NCI-H2081 (cell line): Measurements from ENCODE around the gene TBC1D9B.

Experiments used
- DNase-seq, 2 experiments: peaks; one replicate each; lab custom pipeline; 2025; lab: John Stamatoyannopoulos, UW

Gene TBC1D9B

GRCh38 chr5:179907556-179908324 lies at the start of gene TBC1D9B:
TSS of gene TBC1D9B (minus strand) at chr5:179907897. CDS start at chr5:179907821, 76 bp downstream.
- DNase-seq, result peak; percentile 57 to 60

- DNase-seq, result no peak
These were observed 47.9 kb upstream of the TBC1D9B start for GRCh38 chr5:179955630-179956029.

GRCh38 chr5:179955062-179955461 lies 47.4 kb upstream of the TBC1D9B start:
- no peak for DNase-seq

GRCh38 chr5:179954434-179954833 lies 46.7 kb upstream of the TBC1D9B start:
- no peak for DNase-seq

- DNase-seq, result no peak
These were observed 46.3 kb upstream of the TBC1D9B start for GRCh38 chr5:179953987-179954386.

- DNase-seq, result no peak
These were observed 29.4 kb upstream of the TBC1D9B start for GRCh38 chr5:179936976-179937681.

GRCh38 chr5:179930788-179931473 lies 23.2 kb upstream of the TBC1D9B start:
- peak in 1 of 2 experiments; percentile 33 for DNase-seq

GRCh38 chr5:179927824-179928223 lies 20.1 kb upstream of the TBC1D9B start:
- DNase-seq, result no peak

- DNase-seq, result no peak
These were observed 19.0 kb upstream of the TBC1D9B start for GRCh38 chr5:179926657-179927056.

- no peak for DNase-seq
These were observed 15.7 kb upstream of the TBC1D9B start for GRCh38 chr5:179923436-179923835.

- DNase-seq, result no peak
These were observed 12.5 kb upstream of the TBC1D9B start for GRCh38 chr5:179920175-179920574.

GRCh38 chr5:179919487-179920060 lies 11.9 kb upstream of the TBC1D9B start:
- DNase-seq, result no peak

GRCh38 chr5:179918742-179919486 lies 11.2 kb upstream of the TBC1D9B start:
- DNase-seq, result no peak

- DNase-seq, result no peak
These were observed 8.8 kb upstream of the TBC1D9B start for GRCh38 chr5:179916523-179916922.

GRCh38 chr5:179915406-179915935 lies 7.8 kb upstream of the TBC1D9B start:
- no peak for DNase-seq

- no peak for DNase-seq
These were observed 6.5 kb upstream of the TBC1D9B start for GRCh38 chr5:179914032-179914755.

- DNase-seq, result no peak
These were observed 5.8 kb upstream of the TBC1D9B start for GRCh38 chr5:179913461-179913860.

GRCh38 chr5:179912951-179913350 lies 5.3 kb upstream of the TBC1D9B start:
- no peak for DNase-seq

GRCh38 chr5:179912386-179912785 lies 4.7 kb upstream of the TBC1D9B start:
- no peak for DNase-seq

GRCh38 chr5:179909224-179909623 lies 1.5 kb upstream of the TBC1D9B start:
- no peak for DNase-seq

GRCh38 chr5:179908528-179908927 lies 831 bp upstream of the TBC1D9B start:
- no peak for DNase-seq
